ENCODE results near the gene RNF26. TPM values are rescaled to one million over a fixed set of nuclear protein-coding genes. Genes with fewer than 3 reads are reported as not detected.

RNF26 gene
- total RNA-seq, 4 donors from 2014 or later, result 10.2 to 15.1 (median 11.7) TPM

GRCh38 chr11:119298726-119299125 lies 35.6 kb upstream of the RNF26 start:
- TF ChIP-seq CTCF (IDR thresholded peaks at IDR 0.05; ENCODE audit: low read depth), result no peak

- TF ChIP-seq CTCF (IDR thresholded peaks at IDR 0.05; ENCODE audit: low read depth), result no peak
Measured at GRCh38 chr11:119299416-119299815, 34.9 kb upstream of the RNF26 start.

- no peak for TF ChIP-seq CTCF (IDR thresholded peaks at IDR 0.05; ENCODE audit: low read depth)
Measured at GRCh38 chr11:119300198-119300964, 33.9 kb upstream of the RNF26 start.

- no peak for TF ChIP-seq CTCF (IDR thresholded peaks at IDR 0.05; ENCODE audit: low read depth)
Measured at GRCh38 chr11:119303227-119303718, 31.1 kb upstream of the RNF26 start.

- TF ChIP-seq CTCF (IDR thresholded peaks at IDR 0.05; ENCODE audit: low read depth), result no peak
Measured at GRCh38 chr11:119305556-119306372, 28.6 kb upstream of the RNF26 start.

GRCh38 chr11:119306373-119306890 lies 27.9 kb upstream of the RNF26 start:
- no peak for TF ChIP-seq CTCF (IDR thresholded peaks at IDR 0.05; ENCODE audit: low read depth)

- TF ChIP-seq CTCF (IDR thresholded peaks at IDR 0.05; ENCODE audit: low read depth), result no peak
Measured at GRCh38 chr11:119307219-119307618, 27.1 kb upstream of the RNF26 start.
